ENCODE measurements around the gene WDR1. TPM values are rescaled to one million over a fixed set of nuclear protein-coding genes. Genes with fewer than 3 reads are reported as not detected.
A peak's percentile ranks its signal among the peaks of the same experiment; 100 is the strongest.

Gene WDR1
- polyA plus RNA-seq, 3 donors: 165 to 185 (median 175) TPM

DNA sequence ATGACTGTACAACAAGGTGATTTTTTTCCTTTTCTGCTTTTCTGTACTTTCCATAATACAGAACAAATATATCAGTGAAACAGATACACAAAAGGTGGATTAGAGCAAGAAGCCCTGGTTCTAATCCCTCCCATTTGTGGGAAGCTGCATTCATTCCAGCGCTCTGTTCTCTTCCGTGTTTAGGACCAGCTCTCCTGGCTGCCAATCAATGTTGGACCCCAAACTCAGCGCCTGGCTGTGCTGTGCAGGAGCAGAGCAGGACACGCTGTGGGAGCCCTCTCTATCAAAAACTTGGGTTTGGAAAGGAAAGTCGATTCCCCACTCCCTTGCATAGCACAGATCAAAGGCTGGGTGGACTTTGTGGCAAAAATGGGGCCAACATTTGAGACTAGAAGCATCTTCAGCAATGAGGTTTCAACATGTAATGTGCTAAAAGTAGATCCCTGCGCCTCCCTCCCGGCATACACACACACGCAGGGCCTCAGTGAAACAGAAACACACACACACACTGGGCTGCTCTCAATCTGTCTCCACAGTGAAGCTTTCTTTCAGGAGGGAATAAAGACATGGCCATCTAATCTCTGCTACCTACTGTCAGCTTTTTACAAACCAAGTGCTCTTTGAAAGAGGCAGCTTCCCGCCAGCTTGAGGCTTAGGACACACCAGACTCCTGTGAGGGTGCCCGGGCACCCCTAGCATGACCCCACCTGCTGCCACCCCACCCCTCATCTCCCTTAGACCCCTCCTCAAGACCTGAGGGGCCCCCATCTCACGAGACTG is 12.2 kb downstream of the WDR1 start:
- DNase-seq: no peak

DNA sequence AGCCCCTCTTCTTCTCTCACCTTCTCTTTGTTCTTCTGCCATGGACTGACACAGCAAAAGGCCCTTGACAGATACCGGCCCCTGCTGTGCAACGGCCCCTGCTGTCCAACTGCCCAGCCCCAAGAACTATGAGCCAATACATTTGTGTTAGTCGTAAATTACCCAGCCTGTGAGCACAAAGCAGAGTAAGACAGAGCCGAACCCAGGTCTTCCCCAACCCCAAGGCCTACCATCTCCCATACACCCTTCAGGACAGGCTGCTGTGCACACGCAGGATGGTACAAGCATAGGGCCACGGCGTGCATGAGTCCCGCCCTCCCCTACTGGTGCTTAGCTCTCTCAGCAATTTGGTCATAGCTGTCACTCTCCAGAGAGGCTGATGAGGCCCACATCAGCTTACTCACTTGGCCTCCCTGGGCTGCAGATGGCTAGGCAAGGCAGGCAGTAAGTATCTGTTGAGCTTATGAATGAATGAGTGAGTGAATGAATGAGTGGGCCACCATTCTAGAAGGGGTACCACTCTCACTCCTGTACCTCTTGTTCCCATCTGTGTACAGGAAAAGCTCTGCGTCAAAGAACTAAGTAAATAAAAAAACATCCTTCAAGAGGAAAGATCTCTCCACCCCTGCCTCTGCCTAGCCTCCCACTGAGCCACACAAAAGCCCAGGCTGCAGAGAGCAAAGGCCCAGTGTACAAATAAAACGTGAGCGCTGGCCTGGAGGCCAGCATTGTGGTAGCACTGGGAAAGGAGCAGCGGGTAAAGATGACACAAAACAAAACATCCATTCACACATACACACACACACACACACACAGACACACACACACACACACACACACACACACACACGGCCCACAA is 13.9 kb downstream of the WDR1 start:
- no peak for DNase-seq

DNA sequence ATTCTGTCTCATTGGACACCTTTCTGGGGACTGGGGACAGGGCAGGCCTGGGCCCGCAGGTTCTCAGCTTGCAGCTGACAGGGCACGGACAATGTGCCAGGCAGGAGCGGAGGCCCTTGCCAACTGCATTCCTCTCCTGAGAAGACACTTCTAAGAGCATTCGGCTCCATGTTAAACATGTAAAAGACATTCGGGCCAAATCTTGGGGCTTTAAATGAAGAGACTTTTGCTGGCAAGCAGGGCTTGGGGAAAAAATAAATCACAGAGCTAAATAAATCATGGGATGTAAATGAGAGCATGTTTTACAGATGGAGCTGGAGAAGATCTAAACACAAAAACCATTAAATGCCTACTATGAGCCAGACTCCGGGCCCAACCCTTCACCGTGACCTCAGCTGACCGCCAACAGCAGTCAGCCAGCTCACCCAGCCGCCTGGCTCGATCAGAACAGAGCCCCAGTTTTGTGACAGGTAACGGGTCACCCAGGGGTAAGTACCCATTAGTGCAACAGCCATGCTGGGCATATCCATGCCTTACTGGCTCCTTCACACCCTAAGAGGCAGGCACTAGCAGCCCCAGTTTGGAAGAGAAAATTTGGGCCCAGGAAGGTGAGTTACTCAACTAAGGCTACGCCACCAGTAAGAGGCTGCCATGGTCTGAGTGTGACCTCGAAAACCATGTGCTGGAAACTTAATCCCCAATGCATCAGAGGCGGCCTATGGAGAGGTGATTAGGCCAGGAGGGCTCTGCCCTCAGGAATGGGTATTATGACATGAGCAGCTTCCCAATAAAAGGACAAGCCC is 14.7 kb downstream of the WDR1 start:
- DNase-seq: no peak

DNA sequence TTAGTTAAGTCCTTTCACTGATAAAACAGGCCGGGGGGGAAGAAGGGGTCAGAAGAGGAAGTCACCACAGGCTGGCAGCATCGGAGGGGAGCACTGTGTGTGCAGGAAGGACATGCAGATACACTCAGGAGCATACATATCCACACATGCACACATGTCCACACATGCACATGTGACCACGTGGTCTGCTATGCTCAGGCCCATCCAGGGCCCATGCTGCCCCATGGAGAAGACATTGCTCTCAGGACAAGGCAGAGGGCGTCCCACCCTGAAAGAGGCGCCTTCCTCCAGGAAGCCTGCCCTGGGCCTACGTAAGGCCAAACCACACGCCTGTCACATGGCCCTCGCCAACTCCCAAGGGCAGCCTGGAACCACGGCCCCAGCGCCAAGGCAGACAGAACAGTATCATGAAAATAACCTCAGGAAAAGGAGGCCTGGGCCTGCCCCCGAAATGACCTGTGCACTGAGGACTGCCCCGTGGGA is 15.8 kb downstream of the WDR1 start:
- DNase-seq: no peak

DNA sequence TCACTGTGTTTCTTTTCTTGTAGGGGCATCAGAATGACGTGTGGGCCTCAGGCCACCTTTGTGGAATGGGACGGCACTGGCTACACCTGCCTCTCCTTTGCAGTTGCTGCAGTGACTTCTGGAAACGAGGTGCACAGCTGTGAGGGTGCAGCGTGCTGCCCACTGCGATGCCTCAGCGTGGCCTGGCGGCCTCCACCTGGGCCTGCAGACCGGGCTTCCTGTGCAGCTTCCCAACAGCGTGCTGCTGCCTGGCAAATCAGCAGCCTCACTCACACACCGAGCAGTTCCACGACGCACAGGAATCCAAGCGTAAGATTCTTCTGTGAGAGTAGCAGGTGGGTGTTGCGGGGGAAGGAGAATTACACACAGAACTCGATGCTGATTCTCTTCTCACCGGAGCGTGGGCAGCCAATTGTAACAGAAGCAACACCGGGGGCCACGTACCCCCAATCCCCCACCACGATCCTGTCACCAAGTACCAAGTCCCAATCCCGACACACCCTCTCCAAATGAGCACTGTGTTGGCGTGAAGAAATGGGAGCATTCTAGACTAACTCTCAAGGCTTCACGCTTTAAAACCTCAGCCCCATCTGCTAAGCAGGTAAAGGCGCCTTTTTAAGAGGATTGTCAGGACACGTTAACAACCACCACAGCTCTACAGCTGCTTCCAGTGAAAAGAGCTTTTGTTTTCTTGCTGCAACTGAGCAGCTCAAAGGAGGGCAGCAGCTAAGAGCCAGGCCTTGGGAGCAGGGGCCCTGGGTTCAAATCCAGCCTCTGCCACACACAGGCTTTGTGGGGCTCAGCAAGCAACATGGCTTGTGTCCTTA is 16.9 kb downstream of the WDR1 start:
- DNase-seq: no peak

DNA sequence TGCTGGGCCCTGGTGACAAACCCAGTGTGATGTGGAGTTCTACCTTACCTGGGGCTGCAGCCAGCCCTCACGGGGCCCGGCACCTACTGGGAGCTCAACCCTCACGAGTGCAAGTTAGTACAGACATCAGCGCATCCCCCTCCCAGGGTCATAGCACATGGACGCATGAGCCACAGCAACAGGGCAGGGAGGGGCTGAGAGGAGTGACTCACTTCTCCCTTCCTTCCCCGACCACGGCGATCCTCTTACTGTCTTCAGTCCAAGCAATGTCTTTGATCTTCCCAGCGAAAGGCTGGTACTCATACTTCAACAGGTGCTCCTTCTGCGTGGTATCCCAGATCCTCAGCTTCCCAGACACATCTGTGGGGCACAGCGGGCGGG is 17.8 kb downstream of the WDR1 start:
- no peak for DNase-seq

DNA sequence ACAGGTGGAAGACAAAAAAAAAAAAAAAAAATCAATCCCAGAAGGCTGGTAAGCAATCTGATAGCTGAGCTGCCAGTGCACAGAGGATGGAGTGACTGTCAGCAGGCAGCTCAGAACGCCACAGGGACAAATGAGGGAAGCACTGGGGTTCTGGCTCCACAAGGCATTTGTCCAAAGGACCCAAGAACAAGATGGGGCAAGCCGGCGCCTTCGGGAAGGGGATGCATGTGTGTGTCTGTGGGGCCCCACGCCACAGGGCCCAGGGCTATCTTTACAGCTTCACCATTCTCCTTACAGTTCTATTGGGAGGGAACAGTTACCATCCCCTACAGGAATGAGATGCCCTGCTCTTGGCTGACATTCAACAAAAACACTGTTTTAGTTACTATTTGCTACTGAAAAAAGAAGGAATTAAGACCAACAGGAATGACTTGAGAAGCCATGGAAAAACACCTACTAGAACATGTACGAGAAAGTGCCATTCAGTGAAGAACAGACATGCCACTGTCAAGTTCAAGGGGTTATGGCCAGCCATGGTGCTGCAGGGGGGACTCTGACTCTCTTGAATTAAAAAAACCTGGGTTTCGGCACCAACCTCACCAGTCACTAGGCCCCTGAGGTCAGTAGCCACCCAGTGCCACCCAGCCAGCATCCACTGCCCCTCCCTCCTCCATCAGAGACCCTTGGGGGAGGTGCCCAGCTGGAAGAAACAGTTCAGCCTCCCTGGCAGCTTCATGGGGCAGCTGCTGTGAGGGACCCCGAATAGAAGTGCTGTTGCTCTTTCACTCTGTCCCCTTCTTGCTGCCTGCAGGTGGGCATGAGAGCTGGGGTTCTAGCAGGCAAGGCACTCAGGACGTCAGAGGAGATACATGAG is 18.5 kb downstream of the WDR1 start:
- DNase-seq: no peak

DNA sequence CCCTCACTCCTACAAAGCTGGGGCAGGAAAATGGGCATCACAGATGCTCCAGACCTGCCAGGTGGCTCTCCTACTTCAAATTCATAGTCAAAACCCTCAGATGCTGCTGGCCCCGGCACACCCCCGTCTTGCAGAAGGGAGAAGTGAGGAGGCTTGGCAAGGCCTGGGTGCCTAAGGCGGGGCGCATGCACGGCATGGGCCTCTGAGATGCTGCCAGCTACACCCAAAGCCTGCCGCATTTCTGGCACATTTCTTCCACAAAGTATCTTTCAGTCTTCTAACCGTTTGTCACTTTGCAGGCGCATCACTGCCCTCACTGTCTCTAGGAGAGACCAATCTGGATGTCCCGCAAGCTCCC is 19.6 kb downstream of the WDR1 start:
- DNase-seq: no peak

DNA sequence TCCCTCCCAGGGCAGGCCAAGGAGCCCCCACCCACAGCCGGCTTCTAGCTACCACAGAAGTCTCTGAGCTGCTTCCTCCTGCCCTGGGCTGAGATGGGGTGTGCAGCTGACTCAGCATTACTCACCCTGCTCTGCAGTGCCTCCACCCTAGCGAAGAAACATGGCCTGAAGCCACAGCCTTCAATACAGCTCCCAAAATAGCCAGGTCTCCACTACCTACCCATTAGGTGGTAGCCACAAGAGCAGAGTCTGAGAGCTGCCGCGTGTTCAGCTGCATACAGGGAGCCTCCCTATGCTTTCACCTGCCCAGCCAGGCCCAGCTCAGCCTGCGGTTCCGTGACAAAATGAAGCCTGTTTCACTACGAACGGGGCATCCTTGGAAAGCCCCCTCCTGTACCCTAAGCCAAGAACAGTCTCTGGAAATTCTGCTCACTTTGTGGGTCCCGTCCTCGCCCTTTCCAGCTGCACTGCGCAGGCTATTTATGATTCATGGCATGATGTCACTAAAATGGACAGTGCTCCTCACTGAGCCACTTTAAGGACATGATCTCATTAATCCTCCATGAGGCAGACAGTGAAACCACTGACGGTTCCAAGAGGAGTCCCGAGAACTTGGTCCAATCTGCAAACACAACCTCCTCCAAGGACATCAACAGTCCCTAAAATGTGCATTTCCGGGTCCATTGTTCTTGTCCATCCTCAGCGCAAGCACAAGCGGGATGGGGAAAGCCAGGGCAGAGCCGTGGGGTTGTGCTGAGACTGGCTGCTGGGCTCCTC is 20.2 kb downstream of the WDR1 start:
- no peak for DNase-seq

DNA sequence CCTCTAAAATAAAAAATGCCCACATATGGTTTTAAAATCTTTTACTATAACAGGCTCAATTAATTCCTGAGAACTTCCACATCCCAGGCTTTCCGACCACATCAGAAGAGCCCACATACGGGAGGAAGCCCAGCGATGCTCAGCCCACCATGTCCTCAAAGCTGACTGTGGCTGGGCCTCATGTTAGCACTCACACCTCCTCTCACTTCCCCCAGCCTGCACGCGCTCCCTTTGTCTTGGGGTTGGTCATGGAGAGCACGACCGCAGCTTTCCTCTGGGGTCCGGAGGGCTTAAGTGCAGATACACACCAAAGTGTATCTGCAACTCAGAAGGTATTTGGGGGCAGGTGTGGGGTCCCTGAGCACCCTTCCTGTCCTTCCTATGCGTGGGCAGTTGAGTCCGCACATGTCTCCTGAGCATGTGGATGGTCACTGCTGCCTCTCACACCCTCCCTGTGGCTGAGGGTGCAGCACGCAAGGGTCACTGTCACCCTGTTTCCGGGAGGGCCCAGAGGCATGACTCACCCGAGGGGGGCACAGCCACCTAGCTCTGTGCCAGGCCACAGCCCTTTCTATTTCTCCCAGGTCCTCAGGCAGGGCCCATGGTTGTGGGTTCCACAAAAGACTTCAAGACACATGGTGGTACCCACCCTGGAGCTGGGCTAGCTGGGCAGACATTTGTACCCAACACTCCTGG is 21.2 kb downstream of the WDR1 start:
- DNase-seq: no peak

DNA sequence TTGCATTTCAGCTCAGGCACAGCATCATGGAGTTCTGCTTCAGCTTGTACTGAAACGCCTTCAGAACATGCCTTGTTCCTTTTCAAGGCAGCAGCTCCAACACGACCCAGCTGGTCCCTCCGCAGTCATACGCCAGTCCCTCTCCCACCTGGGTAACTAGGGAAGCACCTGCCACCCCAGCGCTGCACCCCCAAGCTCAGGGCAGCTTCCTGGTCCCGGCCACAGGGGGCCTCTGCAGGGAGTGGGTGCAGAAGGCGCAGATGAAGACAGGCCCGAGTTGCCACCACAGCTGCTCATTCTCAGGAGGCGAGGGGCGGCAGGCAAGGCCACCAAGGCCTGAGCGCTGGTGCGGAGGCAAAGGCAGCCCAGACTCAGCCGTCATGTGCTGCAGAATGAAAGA is 21.8 kb downstream of the WDR1 start:
- no peak for DNase-seq

DNA sequence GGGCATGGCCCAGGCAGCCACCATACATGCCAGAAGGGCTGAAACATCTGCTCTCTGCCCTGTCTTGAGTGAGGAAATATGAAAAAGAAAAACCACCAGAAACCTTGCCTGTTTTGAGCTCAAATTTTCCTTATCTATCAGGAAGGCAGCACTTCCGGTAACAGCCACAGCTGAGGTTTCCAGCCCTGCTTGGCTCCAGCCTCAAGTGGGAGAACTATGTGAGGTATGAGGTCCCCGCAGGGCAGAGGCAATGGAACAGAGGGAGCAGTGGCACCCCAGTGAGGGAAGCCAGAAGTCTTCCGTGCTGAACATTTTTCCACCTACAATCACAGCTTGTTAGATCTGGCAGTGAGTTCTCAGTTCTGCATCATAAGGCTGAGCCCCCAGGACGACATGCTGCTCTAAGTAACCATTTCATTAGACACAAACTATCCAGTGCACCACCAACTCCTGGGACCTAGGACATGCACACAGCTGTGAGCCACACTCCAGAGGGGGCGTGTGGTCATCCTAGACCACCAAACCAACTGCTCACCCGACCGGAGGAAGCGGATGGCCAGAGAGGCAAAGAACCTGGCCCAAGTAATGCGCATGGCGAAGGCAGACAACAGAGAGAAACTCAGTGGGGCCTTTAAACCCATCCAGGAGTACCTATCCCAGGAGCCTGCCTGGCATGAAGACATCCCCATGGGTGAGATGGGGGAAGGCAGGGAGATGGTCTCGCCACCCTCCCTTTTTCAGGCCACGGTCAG is 22.6 kb downstream of the WDR1 start:
- peak; percentile 19 for DNase-seq

DNA sequence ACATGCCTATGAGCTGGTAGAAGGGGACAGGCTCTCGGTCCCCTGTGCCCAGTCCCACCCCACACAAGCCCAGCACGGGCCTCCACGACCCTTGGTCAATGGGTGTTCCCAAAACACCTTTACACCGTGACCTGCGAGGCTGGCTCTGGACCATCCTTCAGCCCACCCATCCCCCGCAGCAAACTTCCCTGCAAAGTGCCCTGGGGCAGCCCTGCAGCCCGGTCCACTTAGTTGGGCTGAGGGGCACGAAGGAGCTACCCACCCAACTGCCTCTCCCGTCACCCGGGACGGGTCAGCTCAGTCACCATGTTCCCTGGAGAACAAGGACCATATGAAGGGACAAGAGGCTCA is 23.4 kb downstream of the WDR1 start:
- DNase-seq: no peak

DNA sequence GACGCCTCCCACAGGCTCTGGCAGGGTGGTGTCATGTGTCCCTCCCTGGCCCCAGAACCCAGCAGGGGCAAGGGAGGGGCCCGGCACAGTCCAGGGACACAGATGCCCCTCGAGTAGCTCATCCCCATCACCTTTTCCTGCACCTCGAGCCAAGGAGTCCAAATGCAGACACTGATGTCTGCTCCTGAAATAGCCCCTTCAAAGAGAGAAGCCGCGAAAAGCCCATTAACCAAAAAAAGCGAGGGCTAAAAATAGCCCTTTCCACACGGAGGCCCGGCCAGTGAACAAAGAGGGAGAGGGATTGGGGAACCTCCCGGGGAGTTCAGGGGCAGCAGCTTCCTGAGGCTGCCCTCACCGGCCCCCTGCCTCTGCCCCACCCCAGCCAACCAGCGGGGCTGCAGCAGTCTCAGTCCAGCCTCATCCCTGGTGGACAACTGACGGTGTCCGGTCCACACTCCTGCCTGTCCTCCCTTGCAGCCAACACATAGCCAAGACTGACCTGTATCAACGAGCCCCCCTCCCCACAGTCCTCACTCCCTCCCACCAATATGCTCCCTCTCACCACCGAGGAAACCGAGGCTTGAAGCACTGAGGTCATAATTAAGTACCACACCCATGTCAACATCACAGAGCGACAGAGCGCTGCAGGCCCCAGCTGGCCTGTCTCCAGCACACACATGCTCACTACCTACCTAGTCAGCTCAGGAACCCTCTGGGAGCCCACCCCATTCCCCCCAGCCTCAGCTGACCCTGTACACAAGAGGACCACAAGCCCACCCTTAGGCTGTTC is 23.9 kb downstream of the WDR1 start:
- DNase-seq: no peak

DNA sequence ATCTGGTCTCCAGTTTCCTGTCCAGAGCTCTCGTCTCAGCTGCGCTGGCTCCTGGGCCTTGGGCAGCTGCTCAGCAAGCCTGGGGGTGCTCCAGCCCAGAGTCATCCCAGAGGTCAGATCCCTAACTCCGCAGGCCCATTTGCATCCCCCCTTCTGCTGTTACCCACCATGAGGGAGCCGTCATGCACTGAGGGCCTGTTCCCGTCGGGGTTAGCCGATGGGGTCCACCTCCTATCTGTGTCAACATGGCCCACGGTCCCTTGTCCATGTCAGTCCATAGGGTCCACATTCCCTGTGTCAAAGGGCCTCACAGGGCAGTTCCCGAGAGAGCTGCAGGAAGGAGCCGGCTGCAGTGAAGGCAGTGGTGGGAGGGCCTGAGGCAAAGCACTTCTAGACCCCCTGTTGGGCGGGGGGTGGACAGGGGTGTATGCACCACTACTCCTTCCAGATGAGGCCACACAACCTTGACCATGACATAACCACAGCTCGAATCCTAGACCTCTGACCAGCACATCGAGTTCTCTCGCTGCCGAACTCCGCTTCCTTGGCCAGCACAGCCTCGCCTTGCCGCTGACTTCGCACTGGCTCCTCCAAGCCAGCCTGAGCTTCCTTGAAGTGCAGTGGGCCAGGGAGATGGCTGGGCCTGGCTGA is 24.9 kb downstream of the WDR1 start:
- DNase-seq: no peak

DNA sequence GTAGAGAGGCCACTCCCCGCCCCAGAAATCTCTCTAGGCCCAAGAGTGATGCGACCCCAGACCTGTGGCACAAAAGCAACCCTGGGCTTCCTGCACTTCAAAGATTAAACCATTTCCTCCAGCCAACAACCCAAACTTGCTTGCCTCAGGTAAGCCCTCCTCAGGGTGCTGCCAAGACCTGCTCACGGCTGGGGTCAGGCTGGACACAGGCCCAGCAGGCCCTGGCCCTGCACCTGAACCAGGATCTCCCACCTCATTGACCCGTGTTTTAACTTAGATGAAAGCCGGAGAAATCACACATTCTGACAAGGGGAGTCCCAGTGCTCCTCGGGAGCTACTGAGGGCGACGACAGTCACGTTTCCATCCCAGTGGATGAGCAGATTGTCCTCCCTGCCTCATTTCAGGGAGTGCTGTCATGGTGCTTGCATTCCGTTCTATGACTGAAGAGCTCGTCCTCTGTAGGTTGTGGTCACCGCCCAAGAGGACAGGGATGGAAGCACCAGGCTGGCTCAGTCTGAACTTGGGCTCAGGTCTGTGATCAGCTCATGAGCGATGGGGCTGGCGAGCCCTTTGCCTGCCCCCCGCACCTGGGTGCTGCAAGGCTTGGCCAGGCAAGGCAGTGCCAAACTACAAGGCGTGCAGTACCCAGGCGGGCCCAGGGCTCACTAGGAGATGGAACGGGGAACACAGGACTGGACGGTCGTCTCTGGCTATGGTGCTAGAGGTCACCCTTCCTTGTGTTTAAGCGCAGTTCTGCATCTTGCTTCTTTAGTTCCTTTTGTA is 25.9 kb downstream of the WDR1 start:
- no peak for DNase-seq

Data from renal pelvis (tissue), 4 donors.